ENCODE data around the gene NEURL3.
"Not testable (repeated sequence)": the region's sequence is repeated elsewhere in the genome, so short reads cannot be mapped to it uniquely, and the experiment has no call there.

Gene NEURL3

GRCh38 chr2:96477458-96477857 is 27.7 kb downstream of the NEURL3 start:
- DNase-seq = no peak

- DNase-seq = no peak
These were observed 33.4 kb downstream of the NEURL3 start for GRCh38 chr2:96471772-96472171.

- peak; percentile 22 for DNase-seq
These were observed 34.5 kb downstream of the NEURL3 start for GRCh38 chr2:96470636-96471035.

- DNase-seq = no peak
These were observed 35.0 kb downstream of the NEURL3 start for GRCh38 chr2:96470109-96470508.

- DNase-seq = no peak
These were observed 36.3 kb downstream of the NEURL3 start for GRCh38 chr2:96468904-96469303.

- no peak for DNase-seq
These were observed 40.5 kb downstream of the NEURL3 start for GRCh38 chr2:96464651-96465050.

GRCh38 chr2:96464061-96464460 is 41.1 kb downstream of the NEURL3 start:
- DNase-seq = no peak

- DNase-seq = no peak
These were observed 42.0 kb downstream of the NEURL3 start for GRCh38 chr2:96463119-96463518.

- not testable (repeated sequence) for DNase-seq
These were observed 43.5 kb downstream of the NEURL3 start for GRCh38 chr2:96461616-96462015.

GRCh38 chr2:96452053-96452452 is 53.1 kb downstream of the NEURL3 start:
- no peak for DNase-seq

GRCh38 chr2:96449637-96450036 is 55.5 kb downstream of the NEURL3 start:
- DNase-seq = no peak

GRCh38 chr2:96449174-96449573 is 56.0 kb downstream of the NEURL3 start:
- DNase-seq = no peak

- DNase-seq = no peak
These were observed 57.4 kb downstream of the NEURL3 start for GRCh38 chr2:96447726-96448125.

Data from fibroblast of skin of scalp (primary cell).